GM12801 (cell line): ENCODE results near the gene UFD1.

Source experiments
- CTCF ChIP-seq: IDR thresholded peaks from one replicate; pipeline ENCODE4 v1.5.1; 2011; ENCODE audit warnings: control low read depth; ENCODE audit not compliant: insufficient read length; ENCODE audit errors: extremely low read depth

Gene UFD1

GRCh38 chr22:19494001-19494560, 15.1 kb upstream of the UFD1 start:
- TF ChIP-seq CTCF: no peak

GRCh38 chr22:19492504-19493174, 13.6 kb upstream of the UFD1 start:
- no peak for TF ChIP-seq CTCF

GRCh38 chr22:19490628-19491230, 11.7 kb upstream of the UFD1 start:
- TF ChIP-seq CTCF: no peak

- TF ChIP-seq CTCF: no peak
Measured at GRCh38 chr22:19488884-19489843, 10.2 kb upstream of the UFD1 start.

- no peak for TF ChIP-seq CTCF
Measured at GRCh38 chr22:19488285-19488684, 9.3 kb upstream of the UFD1 start.

- TF ChIP-seq CTCF: no peak
Measured at GRCh38 chr22:19483481-19484244, 4.7 kb upstream of the UFD1 start.
